C4-2B (cell line): ENCODE measurements around the gene LRATD1.
"Not testable (repeated sequence)": the region's sequence is repeated elsewhere in the genome, so short reads cannot be mapped to it uniquely, and the experiment has no call there.

ENCODE experiments used
- ZFX ChIP-seq: fragments of 450-650 bp; IDR thresholded peaks from 2 replicates; pipeline ENCODE4 v1.6.1; 2017
- TF ChIP-seq, protein P1 (sequence below): fragments of 450-650 bp; conservative IDR thresholded peaks from 2 replicates; pipeline ENCODE4 v1.5.1; 2017; ENCODE audit warnings: mild to moderate bottlenecking

DNA sequence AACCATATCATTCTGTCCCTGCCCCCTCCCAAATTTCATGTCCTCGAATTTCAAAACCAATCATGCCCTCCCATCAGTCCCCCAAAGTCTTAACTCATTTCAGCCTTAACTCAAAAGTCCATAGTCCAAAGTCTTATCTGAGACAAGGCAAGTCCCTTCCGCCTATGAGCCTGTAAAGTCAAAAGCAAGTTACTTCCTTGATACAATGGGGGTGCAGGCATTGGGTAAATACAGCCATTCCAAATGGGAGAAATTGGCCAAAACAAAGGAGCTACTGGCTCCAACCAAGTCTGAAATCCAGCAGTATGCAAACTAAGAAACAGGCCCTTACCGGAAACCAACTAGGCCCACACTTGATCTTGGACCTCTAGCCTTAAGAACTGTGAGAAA lies 10.0 kb upstream of the LRATD1 start:
- TF ChIP-seq, protein P1, sequence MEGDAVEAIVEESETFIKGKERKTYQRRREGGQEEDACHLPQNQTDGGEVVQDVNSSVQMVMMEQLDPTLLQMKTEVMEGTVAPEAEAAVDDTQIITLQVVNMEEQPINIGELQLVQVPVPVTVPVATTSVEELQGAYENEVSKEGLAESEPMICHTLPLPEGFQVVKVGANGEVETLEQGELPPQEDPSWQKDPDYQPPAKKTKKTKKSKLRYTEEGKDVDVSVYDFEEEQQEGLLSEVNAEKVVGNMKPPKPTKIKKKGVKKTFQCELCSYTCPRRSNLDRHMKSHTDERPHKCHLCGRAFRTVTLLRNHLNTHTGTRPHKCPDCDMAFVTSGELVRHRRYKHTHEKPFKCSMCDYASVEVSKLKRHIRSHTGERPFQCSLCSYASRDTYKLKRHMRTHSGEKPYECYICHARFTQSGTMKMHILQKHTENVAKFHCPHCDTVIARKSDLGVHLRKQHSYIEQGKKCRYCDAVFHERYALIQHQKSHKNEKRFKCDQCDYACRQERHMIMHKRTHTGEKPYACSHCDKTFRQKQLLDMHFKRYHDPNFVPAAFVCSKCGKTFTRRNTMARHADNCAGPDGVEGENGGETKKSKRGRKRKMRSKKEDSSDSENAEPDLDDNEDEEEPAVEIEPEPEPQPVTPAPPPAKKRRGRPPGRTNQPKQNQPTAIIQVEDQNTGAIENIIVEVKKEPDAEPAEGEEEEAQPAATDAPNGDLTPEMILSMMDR = not testable (repeated sequence)
- TF ChIP-seq ZFX = not testable (repeated sequence)
